HG03442 (cell line): ENCODE measurements around the gene CSTF1.
A peak's percentile ranks its signal among the peaks of the same experiment; 100 is the strongest.

ENCODE experiments used
- ATAC-seq: cut with Tn5 transposase; IDR thresholded peaks from one replicate; pipeline ENCODE4 v1.9.1; 2021; ENCODE audit warnings: mild to moderate bottlenecking, moderate library complexity; ENCODE audit not compliant: unreplicated experiment

The CSTF1 gene

GRCh38 chr20:56426926-56427325, 34.5 kb downstream of the CSTF1 start:
- ATAC-seq = no peak

GRCh38 chr20:56427797-56428196, 35.4 kb downstream of the CSTF1 start:
- ATAC-seq = no peak

GRCh38 chr20:56428410-56428809, 36.0 kb downstream of the CSTF1 start:
- no peak for ATAC-seq

GRCh38 chr20:56428881-56429280, 36.4 kb downstream of the CSTF1 start:
- no peak for ATAC-seq

GRCh38 chr20:56429502-56429901, 37.1 kb downstream of the CSTF1 start:
- ATAC-seq = no peak

GRCh38 chr20:56429941-56430340, 37.5 kb downstream of the CSTF1 start:
- ATAC-seq = no peak

- no peak for ATAC-seq
Observed at GRCh38 chr20:56430461-56430860, 38.0 kb downstream of the CSTF1 start.

GRCh38 chr20:56430957-56431356, 38.5 kb downstream of the CSTF1 start:
- ATAC-seq = no peak

GRCh38 chr20:56431471-56431870, 39.0 kb downstream of the CSTF1 start:
- no peak for ATAC-seq

GRCh38 chr20:56433221-56433879, 40.9 kb downstream of the CSTF1 start:
- ATAC-seq = no peak

GRCh38 chr20:56433880-56434255, 41.4 kb downstream of the CSTF1 start:
- no peak for ATAC-seq

- no peak for ATAC-seq
Observed at GRCh38 chr20:56437196-56437960, 44.9 kb downstream of the CSTF1 start.

- no peak for ATAC-seq
Observed at GRCh38 chr20:56438284-56438683, 45.8 kb downstream of the CSTF1 start.

- ATAC-seq = no peak
Observed at GRCh38 chr20:56439771-56440291, 47.4 kb downstream of the CSTF1 start.

GRCh38 chr20:56440346-56441007, 48.0 kb downstream of the CSTF1 start:
- peak; percentile 77 for ATAC-seq

- ATAC-seq = no peak
Observed at GRCh38 chr20:56442389-56443365, 50.2 kb downstream of the CSTF1 start.

GRCh38 chr20:56443654-56444540, 51.5 kb downstream of the CSTF1 start:
- no peak for ATAC-seq

- no peak for ATAC-seq
Observed at GRCh38 chr20:56445130-56445529, 52.7 kb downstream of the CSTF1 start.

- no peak for ATAC-seq
Observed at GRCh38 chr20:56445540-56445939, 53.1 kb downstream of the CSTF1 start.

- ATAC-seq = no peak
Observed at GRCh38 chr20:56447227-56447626, 54.8 kb downstream of the CSTF1 start.
